ENCODE measurements around the gene SBF2.
"Not testable (repeated sequence)": the region's sequence is repeated elsewhere in the genome, so short reads cannot be mapped to it uniquely, and the experiment has no call there.

Gene SBF2

GRCh38 chr11:10041748-10042446, 252.1 kb downstream of the SBF2 start:
- TF ChIP-seq, protein P1, sequence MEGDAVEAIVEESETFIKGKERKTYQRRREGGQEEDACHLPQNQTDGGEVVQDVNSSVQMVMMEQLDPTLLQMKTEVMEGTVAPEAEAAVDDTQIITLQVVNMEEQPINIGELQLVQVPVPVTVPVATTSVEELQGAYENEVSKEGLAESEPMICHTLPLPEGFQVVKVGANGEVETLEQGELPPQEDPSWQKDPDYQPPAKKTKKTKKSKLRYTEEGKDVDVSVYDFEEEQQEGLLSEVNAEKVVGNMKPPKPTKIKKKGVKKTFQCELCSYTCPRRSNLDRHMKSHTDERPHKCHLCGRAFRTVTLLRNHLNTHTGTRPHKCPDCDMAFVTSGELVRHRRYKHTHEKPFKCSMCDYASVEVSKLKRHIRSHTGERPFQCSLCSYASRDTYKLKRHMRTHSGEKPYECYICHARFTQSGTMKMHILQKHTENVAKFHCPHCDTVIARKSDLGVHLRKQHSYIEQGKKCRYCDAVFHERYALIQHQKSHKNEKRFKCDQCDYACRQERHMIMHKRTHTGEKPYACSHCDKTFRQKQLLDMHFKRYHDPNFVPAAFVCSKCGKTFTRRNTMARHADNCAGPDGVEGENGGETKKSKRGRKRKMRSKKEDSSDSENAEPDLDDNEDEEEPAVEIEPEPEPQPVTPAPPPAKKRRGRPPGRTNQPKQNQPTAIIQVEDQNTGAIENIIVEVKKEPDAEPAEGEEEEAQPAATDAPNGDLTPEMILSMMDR (conservative IDR thresholded peaks at IDR 0.05; ENCODE audit: low read depth, low read length), result no peak
- H3K4me2 ChIP-seq, result no peak overlapping the region
- no peaks in the 10 kb centered on the region for H3K27me3 ChIP-seq (ENCODE audit: insufficient read depth, low read depth)
- no peaks in the 10 kb centered on the region for H4K20me1 ChIP-seq (ENCODE audit: insufficient read depth)
- H3K27ac ChIP-seq, result no peak overlapping the region
- no peak overlapping the region for H2AFZ ChIP-seq (ENCODE audit: low read depth)
- no peaks in the 10 kb centered on the region for H3K79me2 ChIP-seq (ENCODE audit: insufficient read depth, low read depth)
- no peak overlapping the region for H3K9ac ChIP-seq
- no peaks in the 10 kb centered on the region for H3K36me3 ChIP-seq (ENCODE audit: insufficient read depth)
- no peaks in the 10 kb centered on the region for H3K4me1 ChIP-seq (ENCODE audit: low read depth, poor library complexity, severe bottlenecking)
- no peak overlapping the region for H3K4me3 ChIP-seq (IDR thresholded peaks at IDR 0.05; ENCODE audit: insufficient read depth, low read depth, low read length)

- Histone ChIP-seq H4K20me1 (ENCODE audit: insufficient read depth) (no peaks in the 10 kb centered on the region), H2AFZ (ENCODE audit: low read depth) (no peak overlapping the region), H3K27me3 (ENCODE audit: insufficient read depth, low read depth) (no peaks in the 10 kb centered on the region), H3K4me2 (no peak overlapping the region), H3K4me1 (ENCODE audit: low read depth, poor library complexity, severe bottlenecking) (no peaks in the 10 kb centered on the region), H3K4me3 (IDR thresholded peaks at IDR 0.05; ENCODE audit: insufficient read depth, low read depth, low read length) (no peak overlapping the region), H3K27ac (no peak overlapping the region), H3K9ac (no peak overlapping the region), H3K79me2 (ENCODE audit: insufficient read depth, low read depth) (no peaks in the 10 kb centered on the region), H3K36me3 (ENCODE audit: insufficient read depth) (no peaks in the 10 kb centered on the region)
- TF ChIP-seq, protein P1 (conservative IDR thresholded peaks at IDR 0.05; ENCODE audit: low read depth, low read length), result no peak
Measured at GRCh38 chr11:10041332-10041731, 252.7 kb downstream of the SBF2 start.

DNA sequence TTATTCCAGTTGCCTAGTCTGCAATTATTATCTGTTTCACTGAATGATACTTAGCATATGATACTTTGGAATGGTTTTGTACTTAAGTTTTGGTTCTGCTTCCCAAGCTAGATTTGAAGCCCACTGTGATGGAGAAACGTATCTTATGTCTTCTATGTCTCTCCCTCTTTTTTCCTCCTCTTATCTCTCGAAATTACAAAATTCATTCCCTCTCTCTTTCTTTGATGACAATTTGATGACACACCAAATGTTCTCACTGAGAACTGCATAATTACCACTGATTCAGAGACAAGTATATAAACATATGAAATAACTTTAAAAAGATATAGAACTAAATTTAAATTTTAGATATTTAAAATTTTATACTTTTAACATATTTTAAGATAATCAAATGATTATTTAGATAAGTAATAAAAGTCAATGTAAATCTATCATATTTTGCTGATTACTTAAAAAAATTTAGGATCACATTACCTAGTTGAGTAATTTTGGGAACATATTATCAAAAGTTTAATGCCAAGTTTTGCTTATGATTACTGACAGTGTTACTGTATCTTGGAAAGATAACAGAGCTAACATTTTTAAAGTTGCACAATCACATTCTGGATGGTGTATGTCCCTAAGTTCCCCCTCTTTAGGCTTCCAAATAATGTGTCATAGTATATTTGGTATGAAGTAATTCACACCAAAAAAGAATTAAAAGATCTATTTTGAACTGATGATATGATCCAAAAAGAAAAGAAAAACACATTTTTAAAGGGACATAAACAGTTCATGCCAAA, 255.3 kb downstream of the SBF2 start:
- no peak overlapping the region for H2AFZ ChIP-seq (ENCODE audit: low read depth)
- no peaks in the 10 kb centered on the region for H3K4me1 ChIP-seq (ENCODE audit: low read depth, poor library complexity, severe bottlenecking)
- no peaks in the 10 kb centered on the region for H3K27me3 ChIP-seq (ENCODE audit: insufficient read depth, low read depth)
- H3K9ac ChIP-seq, result no peak overlapping the region
- no peaks in the 10 kb centered on the region for H4K20me1 ChIP-seq (ENCODE audit: insufficient read depth)
- H3K4me3 ChIP-seq (IDR thresholded peaks at IDR 0.05; ENCODE audit: insufficient read depth, low read depth, low read length), result no peak overlapping the region
- TF ChIP-seq, protein P1 (conservative IDR thresholded peaks at IDR 0.05; ENCODE audit: low read depth, low read length), result no peak
- no peaks in the 10 kb centered on the region for H3K36me3 ChIP-seq (ENCODE audit: insufficient read depth)
- no peak overlapping the region for H3K4me2 ChIP-seq
- H3K79me2 ChIP-seq (ENCODE audit: insufficient read depth, low read depth), result no peaks in the 10 kb centered on the region
- H3K27ac ChIP-seq, result no peak overlapping the region

- H3K4me2 ChIP-seq; H3K27ac ChIP-seq; H3K36me3 ChIP-seq (ENCODE audit: insufficient read depth); H3K9ac ChIP-seq; H3K27me3 ChIP-seq (ENCODE audit: insufficient read depth, low read depth); H3K4me1 ChIP-seq (ENCODE audit: low read depth, poor library complexity, severe bottlenecking); H3K79me2 ChIP-seq (ENCODE audit: insufficient read depth, low read depth); H2AFZ ChIP-seq (ENCODE audit: low read depth); H4K20me1 ChIP-seq (ENCODE audit: insufficient read depth); H3K4me3 ChIP-seq (IDR thresholded peaks at IDR 0.05; ENCODE audit: insufficient read depth, low read depth, low read length): not testable (repeated sequence)
Measured at GRCh38 chr11:10035932-10036331, 258.1 kb downstream of the SBF2 start.

DNA sequence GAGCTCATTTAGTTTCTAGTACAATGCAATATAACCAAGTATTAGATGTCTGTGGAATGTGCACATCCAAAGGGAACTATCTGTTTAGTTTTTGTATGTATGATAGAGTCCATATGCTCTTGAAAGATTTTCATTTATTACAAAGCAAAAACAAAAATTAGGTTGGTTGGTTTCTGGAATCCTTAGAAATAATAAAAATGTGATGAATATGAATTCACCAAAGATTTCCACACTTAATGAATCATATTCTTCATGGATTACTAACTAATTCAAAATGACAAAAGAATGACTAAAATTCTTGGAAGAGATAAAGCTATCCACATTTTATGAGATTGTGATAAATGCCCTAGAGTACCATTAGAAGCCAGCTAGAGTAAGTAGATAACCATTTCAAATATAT, 261.1 kb downstream of the SBF2 start:
- TF ChIP-seq, protein P1 (conservative IDR thresholded peaks at IDR 0.05; ENCODE audit: low read depth, low read length), result no peak
- Histone ChIP-seq H3K27ac (no peak overlapping the region), H3K4me3 (IDR thresholded peaks at IDR 0.05; ENCODE audit: insufficient read depth, low read depth, low read length) (no peak overlapping the region), H3K9ac (no peak overlapping the region), H3K36me3 (ENCODE audit: insufficient read depth) (no peaks in the 10 kb centered on the region), H3K4me2 (no peak overlapping the region), H4K20me1 (ENCODE audit: insufficient read depth) (no peaks in the 10 kb centered on the region), H3K27me3 (ENCODE audit: insufficient read depth, low read depth) (no peaks in the 10 kb centered on the region), H3K79me2 (ENCODE audit: insufficient read depth, low read depth) (no peaks in the 10 kb centered on the region), H2AFZ (ENCODE audit: low read depth) (no peak overlapping the region), H3K4me1 (ENCODE audit: low read depth, poor library complexity, severe bottlenecking) (no peaks in the 10 kb centered on the region)

Data from KMS-11 (cell line).